GM20000 (cell line): ENCODE measurements around the gene OOSP4A.
"Not testable (repeated sequence)": the region's sequence is repeated elsewhere in the genome, so short reads cannot be mapped to it uniquely, and the experiment has no call there.

ENCODE experiments used
- DNase-seq: peaks from one replicate; pipeline ENCODE4 v3.0.0; 2012; ENCODE audit warnings: low spot score
- CTCF ChIP-seq: IDR thresholded peaks from 2 replicates; pipeline ENCODE4 v1.5.1; 2012; ENCODE audit warnings: mild to moderate bottlenecking, control low read depth; ENCODE audit errors: extremely low read depth, missing control alignments

Gene OOSP4A

GRCh38 chr11:59981106-59981770 is 17.4 kb downstream of the OOSP4A start:
- no peak for DNase-seq
- no peak for TF ChIP-seq CTCF

DNA sequence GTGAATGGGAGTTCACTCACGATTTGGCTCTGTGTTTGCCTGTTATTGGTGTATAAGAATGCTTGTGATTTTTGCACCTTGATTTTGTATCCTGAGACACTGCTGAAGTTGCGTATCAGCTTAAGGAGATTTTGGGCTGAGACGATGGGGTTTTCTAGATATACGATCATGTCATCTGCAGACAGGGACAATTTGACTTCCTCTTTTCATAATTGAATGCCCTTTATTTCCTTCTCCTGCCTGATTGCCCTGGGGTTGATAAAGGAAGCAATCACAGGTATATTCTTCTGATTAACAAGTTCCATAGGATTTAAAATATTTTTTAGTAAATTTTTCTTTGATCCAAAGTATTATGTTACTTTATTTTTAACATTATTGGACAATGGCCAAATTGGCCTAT is 18.2 kb downstream of the OOSP4A start:
- not testable (repeated sequence) for DNase-seq

DNA sequence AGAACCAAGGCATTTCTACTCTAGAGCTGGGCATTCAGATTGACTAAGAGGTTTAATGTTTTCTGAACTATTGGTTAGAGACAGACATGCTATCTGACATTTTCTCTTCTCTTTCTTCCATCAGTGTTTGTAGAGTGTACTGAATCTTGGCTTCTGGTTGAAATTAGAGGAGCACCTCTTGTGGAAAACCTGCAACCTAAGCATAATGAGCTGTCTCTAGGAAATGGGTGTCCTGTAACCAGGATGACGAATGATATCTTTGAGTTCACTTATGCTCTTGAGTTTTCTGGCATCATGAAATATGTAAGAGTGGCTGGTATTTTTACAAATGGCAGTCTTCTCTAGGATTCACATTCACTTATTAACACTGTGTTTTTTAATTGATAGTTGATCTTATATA is 19.4 kb downstream of the OOSP4A start:
- DNase-seq = no peak
- no peak for TF ChIP-seq CTCF

DNA sequence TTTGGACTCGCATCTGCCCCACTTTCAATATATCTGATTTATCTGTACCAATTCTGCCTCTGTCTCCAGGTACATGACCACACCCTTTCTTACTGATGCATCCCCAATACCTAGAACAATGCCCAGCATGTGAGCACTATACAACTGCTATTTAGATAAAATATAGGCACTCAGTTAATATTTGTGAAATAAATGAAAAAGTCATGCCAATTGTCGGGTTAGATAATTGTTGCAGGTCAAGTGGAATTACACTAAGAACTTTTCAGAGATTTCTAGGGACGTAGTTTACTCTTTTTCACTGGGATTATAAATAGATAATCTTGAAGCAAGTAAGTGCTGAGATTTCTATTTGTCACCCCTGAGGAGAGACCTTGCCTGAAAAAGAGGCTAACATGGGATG is 20.5 kb downstream of the OOSP4A start:
- no peak for TF ChIP-seq CTCF
- no peak for DNase-seq

DNA sequence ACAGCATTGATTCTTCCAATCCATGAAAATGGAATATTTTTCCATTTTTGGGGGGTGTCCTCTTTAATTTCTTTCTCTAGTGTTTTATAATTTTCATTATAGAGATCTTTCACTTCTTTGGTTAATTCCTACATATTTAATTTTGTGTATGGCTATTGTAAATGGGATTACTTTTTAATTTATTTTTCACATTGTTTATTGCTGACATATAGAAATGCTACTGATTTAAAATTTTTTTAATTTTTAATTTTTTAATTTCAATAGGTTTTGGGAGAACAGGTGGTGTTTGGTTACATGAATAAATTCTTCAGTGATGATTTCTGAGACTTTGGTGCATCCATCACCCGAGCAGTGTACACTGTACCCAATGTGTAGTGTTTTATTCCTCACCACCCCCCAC is 26.6 kb downstream of the OOSP4A start:
- DNase-seq = no peak
- no peak for TF ChIP-seq CTCF

DNA sequence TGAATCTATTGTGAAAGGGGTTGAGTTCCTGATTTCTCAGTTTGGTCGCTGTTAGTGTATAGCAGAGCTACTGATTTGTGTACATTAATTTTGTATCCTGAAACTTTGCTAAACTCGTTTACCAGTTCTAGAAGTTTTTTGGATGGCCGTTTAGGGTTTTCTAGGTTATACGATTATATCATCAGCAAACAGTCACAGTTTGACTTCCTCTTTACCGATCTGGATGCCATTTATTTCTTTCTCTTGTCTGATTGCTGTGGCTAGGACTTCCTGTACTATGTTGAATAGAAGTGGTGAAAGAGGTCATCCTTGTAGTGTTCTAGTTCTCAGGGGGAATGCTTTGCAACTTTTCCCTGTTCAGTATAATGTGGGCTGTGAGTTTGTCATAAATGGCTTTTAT is 28.6 kb downstream of the OOSP4A start:
- no peak for TF ChIP-seq CTCF
- no peak for DNase-seq

GRCh38 chr11:59997800-59998199 is 34.0 kb downstream of the OOSP4A start:
- no peak for TF ChIP-seq CTCF
- no peak for DNase-seq

GRCh38 chr11:59999691-60000090 is 35.9 kb downstream of the OOSP4A start:
- no peak for DNase-seq
- TF ChIP-seq CTCF = no peak
